Measurements from ENCODE around the gene FUZ.

GRCh38 chr19:49786376-49786820 lies 26.7 kb downstream of the FUZ start:
- TF ChIP-seq, protein P1, sequence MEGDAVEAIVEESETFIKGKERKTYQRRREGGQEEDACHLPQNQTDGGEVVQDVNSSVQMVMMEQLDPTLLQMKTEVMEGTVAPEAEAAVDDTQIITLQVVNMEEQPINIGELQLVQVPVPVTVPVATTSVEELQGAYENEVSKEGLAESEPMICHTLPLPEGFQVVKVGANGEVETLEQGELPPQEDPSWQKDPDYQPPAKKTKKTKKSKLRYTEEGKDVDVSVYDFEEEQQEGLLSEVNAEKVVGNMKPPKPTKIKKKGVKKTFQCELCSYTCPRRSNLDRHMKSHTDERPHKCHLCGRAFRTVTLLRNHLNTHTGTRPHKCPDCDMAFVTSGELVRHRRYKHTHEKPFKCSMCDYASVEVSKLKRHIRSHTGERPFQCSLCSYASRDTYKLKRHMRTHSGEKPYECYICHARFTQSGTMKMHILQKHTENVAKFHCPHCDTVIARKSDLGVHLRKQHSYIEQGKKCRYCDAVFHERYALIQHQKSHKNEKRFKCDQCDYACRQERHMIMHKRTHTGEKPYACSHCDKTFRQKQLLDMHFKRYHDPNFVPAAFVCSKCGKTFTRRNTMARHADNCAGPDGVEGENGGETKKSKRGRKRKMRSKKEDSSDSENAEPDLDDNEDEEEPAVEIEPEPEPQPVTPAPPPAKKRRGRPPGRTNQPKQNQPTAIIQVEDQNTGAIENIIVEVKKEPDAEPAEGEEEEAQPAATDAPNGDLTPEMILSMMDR (conservative IDR thresholded peaks at IDR 0.05 in 1 of 2, IDR thresholded peaks at IDR 0.05 in 1 of 2; ENCODE audit: low read depth in 1 of 2, low read length in 2 of 2) = no peak
- no peak for TF ChIP-seq EZH2 (IDR thresholded peaks at IDR 0.05; ENCODE audit: low read length, missing control alignments)
